ENCODE results near the gene MSL1.

DNA sequence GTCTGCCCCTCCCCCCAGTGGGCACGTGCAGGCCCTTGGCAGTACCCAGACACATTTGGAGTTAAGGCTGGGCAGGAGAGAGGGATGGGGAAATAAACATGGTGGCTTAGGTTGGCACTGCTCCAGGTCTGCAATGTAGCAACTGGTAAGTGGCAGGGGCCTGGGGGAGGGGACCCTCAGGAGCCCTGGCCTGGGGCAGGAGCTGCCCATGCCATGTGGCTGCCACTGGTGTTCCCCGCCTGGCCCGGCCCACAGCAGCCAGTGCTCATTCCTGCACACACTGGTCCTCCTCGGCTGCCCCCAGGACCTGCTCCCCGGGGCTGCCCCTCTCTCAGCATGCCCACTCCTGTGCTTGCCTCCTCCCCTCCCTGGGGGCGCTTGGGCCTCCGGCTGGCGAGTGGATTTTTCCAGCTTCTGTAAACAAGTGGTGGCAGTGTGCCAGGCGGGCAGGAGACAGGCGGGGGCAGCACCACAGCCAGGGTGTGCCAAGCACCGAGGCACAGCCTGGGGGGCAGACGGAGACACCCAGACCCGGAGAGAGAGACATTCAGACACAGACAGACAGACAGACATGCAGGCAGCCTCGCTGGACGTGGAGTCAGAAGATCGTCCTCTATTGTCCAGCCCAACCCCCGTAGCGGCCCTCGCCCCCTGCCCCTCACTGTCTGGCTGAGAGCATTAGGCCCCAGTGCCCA, 49.6 kb upstream of the MSL1 start:
- TF ChIP-seq CTCF (conservative IDR thresholded peaks at IDR 0.05; ENCODE audit: low read depth, low read length) (no peak), FOS (IDR thresholded peaks at IDR 0.05; ENCODE audit: low read depth, low read length) (no peak), BHLHE40 (IDR thresholded peaks at IDR 0.05; ENCODE audit: low read depth, low read length) (peak; percentile 94)
